ENCODE measurements around the gene HS1BP3. TPM values are rescaled to one million over a fixed set of nuclear protein-coding genes. Genes with fewer than 3 reads are reported as not detected.

HS1BP3 gene
- total RNA-seq, 1 experiment from 2014 or later, result 19.6 TPM

DNA sequence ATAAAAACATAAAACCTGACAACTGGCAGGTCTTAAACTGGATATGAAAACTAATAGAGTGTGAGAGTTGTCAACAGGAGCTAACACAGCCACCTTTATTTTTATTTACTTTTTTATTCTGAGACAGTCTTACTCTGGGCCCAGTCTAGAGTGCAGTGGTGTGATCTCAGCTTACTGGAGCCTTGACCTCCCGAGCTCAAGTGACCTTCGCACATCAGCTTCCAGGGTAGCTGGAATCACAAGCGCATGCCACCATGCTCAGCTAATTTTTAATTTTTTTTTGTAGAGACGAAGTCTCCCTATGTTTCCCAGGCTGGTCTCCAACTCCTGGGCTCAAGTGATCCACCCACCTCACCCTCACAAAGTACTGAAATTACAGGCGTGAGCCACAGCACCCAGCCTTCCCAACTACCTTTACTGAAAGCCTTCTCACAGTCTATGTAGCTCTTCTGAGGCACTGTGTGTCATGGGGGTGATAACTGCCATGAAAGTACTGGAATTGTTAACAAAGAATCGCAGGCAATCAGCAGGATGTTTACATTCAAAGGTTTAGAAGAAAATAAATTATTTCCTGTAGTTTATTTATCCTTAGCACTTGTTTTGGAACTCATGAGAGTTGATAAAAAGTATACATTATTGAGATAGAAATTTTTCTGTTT is 40.3 kb upstream of the HS1BP3 start:
- H3K27me3 ChIP-seq (ENCODE audit: low read length), result peaks cover 66% of the 10 kb centered on the region
- BruUV-seq (replicated peaks), result no TSS peak
- DNase-seq (no peak), ATAC-seq (no peak)
- H3K79me2 ChIP-seq (ENCODE audit: low read length), result no peaks in the 10 kb centered on the region
- H3K4me1 ChIP-seq (ENCODE audit: insufficient read depth, low read length), result no peaks in the 10 kb centered on the region
- H3K9ac ChIP-seq (ENCODE audit: low read length), result no peak overlapping the region
- intact Hi-C loops (cut with micrococcal nuclease), result no loop called here
- H3K9me2 ChIP-seq (replicated peaks; ENCODE audit: low read length), result no peaks in the 10 kb centered on the region
- TF ChIP-seq, protein P1, sequence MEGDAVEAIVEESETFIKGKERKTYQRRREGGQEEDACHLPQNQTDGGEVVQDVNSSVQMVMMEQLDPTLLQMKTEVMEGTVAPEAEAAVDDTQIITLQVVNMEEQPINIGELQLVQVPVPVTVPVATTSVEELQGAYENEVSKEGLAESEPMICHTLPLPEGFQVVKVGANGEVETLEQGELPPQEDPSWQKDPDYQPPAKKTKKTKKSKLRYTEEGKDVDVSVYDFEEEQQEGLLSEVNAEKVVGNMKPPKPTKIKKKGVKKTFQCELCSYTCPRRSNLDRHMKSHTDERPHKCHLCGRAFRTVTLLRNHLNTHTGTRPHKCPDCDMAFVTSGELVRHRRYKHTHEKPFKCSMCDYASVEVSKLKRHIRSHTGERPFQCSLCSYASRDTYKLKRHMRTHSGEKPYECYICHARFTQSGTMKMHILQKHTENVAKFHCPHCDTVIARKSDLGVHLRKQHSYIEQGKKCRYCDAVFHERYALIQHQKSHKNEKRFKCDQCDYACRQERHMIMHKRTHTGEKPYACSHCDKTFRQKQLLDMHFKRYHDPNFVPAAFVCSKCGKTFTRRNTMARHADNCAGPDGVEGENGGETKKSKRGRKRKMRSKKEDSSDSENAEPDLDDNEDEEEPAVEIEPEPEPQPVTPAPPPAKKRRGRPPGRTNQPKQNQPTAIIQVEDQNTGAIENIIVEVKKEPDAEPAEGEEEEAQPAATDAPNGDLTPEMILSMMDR (conservative IDR thresholded peaks at IDR 0.05; ENCODE audit: low read depth, low read length), result no peak
- no peak for TF ChIP-seq EZH2 (IDR thresholded peaks at IDR 0.05; ENCODE audit: low read length, unreplicated experiment)
- TF ChIP-seq EZH2phosphoT487 (IDR thresholded peaks at IDR 0.05; ENCODE audit: borderline replicate concordance, low read length), result no peak
- H3K27ac ChIP-seq (ENCODE audit: low read length), result no peak overlapping the region
- ChIA-PET POLR2A (ENCODE audit: unreplicated experiment) (no interaction called here), CTCF (no interaction called here)
- H3F3A ChIP-seq (ENCODE audit: low read length, unreplicated experiment), result no peaks in the 10 kb centered on the region
- H4K20me1 ChIP-seq (ENCODE audit: low read length), result no peaks in the 10 kb centered on the region
- H3K4me3 ChIP-seq (ENCODE audit: low read length), result no peak overlapping the region
- no peaks in the 10 kb centered on the region for H3K36me3 ChIP-seq (ENCODE audit: low read depth, low read length)
- H3K9me3 ChIP-seq (ENCODE audit: low read length), result no peaks in the 10 kb centered on the region
- H3K4me2 ChIP-seq (ENCODE audit: low read length), result no peak overlapping the region
- H2AFZ ChIP-seq (ENCODE audit: low read length), result no peak overlapping the region

DNA sequence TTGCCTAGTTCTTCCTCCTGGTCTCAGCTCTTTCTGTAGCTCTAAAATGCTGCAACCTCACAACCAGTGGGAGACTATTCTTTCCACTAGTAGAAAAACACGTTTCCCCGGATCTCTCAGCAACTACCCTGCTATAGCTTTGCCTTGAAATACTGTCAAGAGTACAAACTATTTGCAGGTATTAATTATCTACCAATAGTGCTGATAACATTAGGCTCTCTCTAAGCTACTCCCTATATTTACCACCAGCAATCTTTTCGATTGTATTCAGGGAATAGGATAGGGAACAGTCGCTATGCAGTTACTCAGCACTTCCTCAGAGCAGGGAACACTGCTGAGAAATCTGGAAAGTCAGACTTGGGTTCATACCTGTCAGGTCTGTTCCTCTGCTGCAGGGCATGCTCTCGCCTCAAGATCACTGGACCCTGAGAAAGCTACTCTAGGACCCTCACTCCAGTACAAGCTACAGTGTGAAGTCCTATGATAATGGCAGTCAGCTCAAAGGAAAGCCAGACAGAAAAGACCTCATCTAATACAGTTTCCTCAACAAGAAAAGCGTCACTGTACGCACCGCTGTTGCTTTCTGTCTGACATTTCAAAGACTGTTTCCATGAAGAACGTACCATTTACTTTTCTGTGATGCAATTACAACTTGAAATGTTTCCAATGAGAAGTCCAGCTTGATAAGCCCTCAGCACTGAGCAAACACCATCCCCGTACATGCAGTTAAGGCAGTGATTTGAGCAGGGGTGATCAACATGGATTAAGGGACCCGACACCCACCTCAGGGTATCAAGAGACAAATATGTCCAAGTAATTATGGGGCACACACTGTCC is 38.7 kb upstream of the HS1BP3 start:
- no peaks in the 10 kb centered on the region for H3K9me2 ChIP-seq (replicated peaks; ENCODE audit: low read length)
- no peaks in the 10 kb centered on the region for H3K9me3 ChIP-seq (ENCODE audit: low read length)
- no peaks in the 10 kb centered on the region for H3K4me1 ChIP-seq (ENCODE audit: insufficient read depth, low read length)
- no peak for ATAC-seq
- no peaks in the 10 kb centered on the region for H3K79me2 ChIP-seq (ENCODE audit: low read length)
- H3K4me3 ChIP-seq (ENCODE audit: low read length), result no peak overlapping the region
- H4K20me1 ChIP-seq (ENCODE audit: low read length), result no peaks in the 10 kb centered on the region
- POLR2A ChIA-PET (ENCODE audit: unreplicated experiment), result no interaction called here
- no peaks in the 10 kb centered on the region for H3F3A ChIP-seq (ENCODE audit: low read length, unreplicated experiment)
- CTCF ChIA-PET, result no interaction called here
- no TSS peak for BruUV-seq (replicated peaks)
- H3K4me2 ChIP-seq (ENCODE audit: low read length), result no peak overlapping the region
- no peak for DNase-seq
- no peaks in the 10 kb centered on the region for H3K36me3 ChIP-seq (ENCODE audit: low read depth, low read length)
- H3K27me3 ChIP-seq (ENCODE audit: low read length), result peaks cover 67% of the 10 kb centered on the region
- no peak overlapping the region for H3K27ac ChIP-seq (ENCODE audit: low read length)
- TF ChIP-seq EZH2phosphoT487 (IDR thresholded peaks at IDR 0.05; ENCODE audit: borderline replicate concordance, low read length), result no peak
- TF ChIP-seq EZH2 (IDR thresholded peaks at IDR 0.05; ENCODE audit: low read length, unreplicated experiment), result no peak
- TF ChIP-seq, protein P1 (conservative IDR thresholded peaks at IDR 0.05; ENCODE audit: low read depth, low read length), result no peak
- no peak overlapping the region for H2AFZ ChIP-seq (ENCODE audit: low read length)
- H3K9ac ChIP-seq (ENCODE audit: low read length), result no peak overlapping the region
- intact Hi-C loops (cut with micrococcal nuclease), result no loop called here

Measured in PC-3 (cell line).